ENCODE measurements around the gene FCRL2.
"Not testable (repeated sequence)": the region's sequence is repeated elsewhere in the genome, so short reads cannot be mapped to it uniquely, and the experiment has no call there.

FCRL2 gene

GRCh38 chr1:157753611-157754010 lies 23.3 kb downstream of the FCRL2 start:
- DNase-seq (ENCODE audit: low read depth, low spot score) = peak; percentile 12

- no peak for DNase-seq (ENCODE audit: low read depth, low spot score)
Measured at GRCh38 chr1:157751283-157751682, 25.6 kb downstream of the FCRL2 start.

- DNase-seq (ENCODE audit: low read depth, low spot score) = no peak
Measured at GRCh38 chr1:157748262-157748817, 28.6 kb downstream of the FCRL2 start.

- peak; percentile 8 for DNase-seq (ENCODE audit: low read depth, low spot score)
Measured at GRCh38 chr1:157739229-157739901, 37.6 kb downstream of the FCRL2 start.

- DNase-seq (ENCODE audit: low read depth, low spot score) = not testable (repeated sequence)
Measured at GRCh38 chr1:157735991-157736390, 40.9 kb downstream of the FCRL2 start.

GRCh38 chr1:157734321-157734720 lies 42.6 kb downstream of the FCRL2 start:
- no peak for DNase-seq (ENCODE audit: low read depth, low spot score)

- DNase-seq (ENCODE audit: low read depth, low spot score) = no peak
Measured at GRCh38 chr1:157732755-157733154, 44.2 kb downstream of the FCRL2 start.

- DNase-seq (ENCODE audit: low read depth, low spot score) = no peak
Measured at GRCh38 chr1:157725221-157725577, 51.7 kb downstream of the FCRL2 start.

- no peak for DNase-seq (ENCODE audit: low read depth, low spot score)
Measured at GRCh38 chr1:157724537-157725220, 52.3 kb downstream of the FCRL2 start.

GRCh38 chr1:157723157-157723556 lies 53.8 kb downstream of the FCRL2 start:
- DNase-seq (ENCODE audit: low read depth, low spot score) = no peak

- no peak for DNase-seq (ENCODE audit: low read depth, low spot score)
Measured at GRCh38 chr1:157721985-157722384, 54.9 kb downstream of the FCRL2 start.

- no peak for DNase-seq (ENCODE audit: low read depth, low spot score)
Measured at GRCh38 chr1:157715736-157716135, 61.2 kb downstream of the FCRL2 start.

GRCh38 chr1:157711802-157712201 lies 65.1 kb downstream of the FCRL2 start:
- no peak for DNase-seq (ENCODE audit: low read depth, low spot score)

GRCh38 chr1:157704878-157705277 lies 72.1 kb downstream of the FCRL2 start:
- no peak for DNase-seq (ENCODE audit: low read depth, low spot score)

GRCh38 chr1:157703981-157704380 lies 73.0 kb downstream of the FCRL2 start:
- no peak for DNase-seq (ENCODE audit: low read depth, low spot score)

- DNase-seq (ENCODE audit: low read depth, low spot score) = no peak
Measured at GRCh38 chr1:157702308-157702825, 74.6 kb downstream of the FCRL2 start.

GRCh38 chr1:157700732-157701131 lies 76.2 kb downstream of the FCRL2 start, which contains the start of gene FCRL3:
TSS of gene FCRL3 (minus strand) at chr1:157700769. CDS start at chr1:157700489, 280 bp downstream.
- DNase-seq (ENCODE audit: low read depth, low spot score) = no peak

GRCh38 chr1:157700305-157700704 lies 76.6 kb downstream of the FCRL2 start:
- DNase-seq (ENCODE audit: low read depth, low spot score) = no peak

- DNase-seq (ENCODE audit: low read depth, low spot score) = peak; percentile 5
Measured at GRCh38 chr1:157697781-157698569, 79.0 kb downstream of the FCRL2 start.

- DNase-seq (ENCODE audit: low read depth, low spot score) = no peak
Measured at GRCh38 chr1:157696966-157697628, 79.8 kb downstream of the FCRL2 start.

All from ELF-1 (cell line).